NT2/D1 (cell line): Measurements from ENCODE around the gene MPV17L.
"Not testable (repeated sequence)": the region's sequence is repeated elsewhere in the genome, so short reads cannot be mapped to it uniquely, and the experiment has no call there.

Source experiments
- DNase-seq: peaks from one replicate; pipeline ENCODE4 v3.0.0-alpha.2; 2011; ENCODE audit warnings: low read depth, low spot score
- H3K27me3 ChIP-seq: 2 replicates; pipeline ENCODE4 v1.6.0; 2011; ENCODE audit warnings: mild to moderate bottlenecking; ENCODE audit not compliant: insufficient read length, insufficient read depth
- H3K36me3 ChIP-seq: 2 replicates; pipeline ENCODE4 v1.6.1; 2011; ENCODE audit warnings: mild to moderate bottlenecking, low read length, mixed read lengths; ENCODE audit not compliant: insufficient read depth, insufficient read length
- H3K4me1 ChIP-seq: 2 replicates; pipeline ENCODE4 v1.5.1; 2011; ENCODE audit not compliant: insufficient read depth, insufficient read length
- H3K4me3 ChIP-seq: 2 replicates; pipeline ENCODE4 v1.5.1; 2011; ENCODE audit warnings: low read depth; ENCODE audit not compliant: insufficient read length
- H3K9ac ChIP-seq: 2 replicates; pipeline ENCODE4 v1.6.0; 2011; ENCODE audit warnings: low read depth; ENCODE audit not compliant: insufficient read length
- H3K9me3 ChIP-seq: 2 replicates; pipeline ENCODE4 v1.5.1; 2011; ENCODE audit warnings: mild to moderate bottlenecking, low read length; ENCODE audit not compliant: insufficient read depth
- SUZ12 ChIP-seq: IDR thresholded peaks from 2 replicates; pipeline ENCODE4 v1.6.1; 2011; ENCODE audit not compliant: insufficient read length, insufficient read depth; ENCODE audit errors: extremely low read depth
- YY1 ChIP-seq: IDR thresholded peaks from 2 replicates; pipeline ENCODE4 v1.6.1; 2011; ENCODE audit not compliant: insufficient read length, insufficient read depth
- ZNF274 ChIP-seq: IDR thresholded peaks from 2 replicates; pipeline ENCODE4 v1.6.1; 2011; ENCODE audit warnings: mild to moderate bottlenecking, low read depth, low read length

MPV17L gene

GRCh38 chr16:15404792-15405191 is 9.2 kb downstream of the MPV17L start:
- Histone ChIP-seq H3K27me3 (no peaks in the 10 kb centered on the region), H3K9ac (no peak overlapping the region), H3K9me3 (no peaks in the 10 kb centered on the region), H3K4me1 (peaks cover 3% of the 10 kb centered on the region), H3K36me3 (no peaks in the 10 kb centered on the region), H3K4me3 (no peak overlapping the region)
- no peak for TF ChIP-seq ZNF274
- TF ChIP-seq YY1 = no peak
- TF ChIP-seq SUZ12 = no peak
- DNase-seq = no peak

GRCh38 chr16:15407756-15408155 is 12.2 kb downstream of the MPV17L start:
- not testable (repeated sequence) for H3K4me1 ChIP-seq, H3K36me3 ChIP-seq, H3K27me3 ChIP-seq, DNase-seq, H3K9ac ChIP-seq, H3K4me3 ChIP-seq, H3K9me3 ChIP-seq

- not testable (repeated sequence) for H3K36me3 ChIP-seq, H3K4me3 ChIP-seq, H3K4me1 ChIP-seq, H3K9ac ChIP-seq, H3K27me3 ChIP-seq, H3K9me3 ChIP-seq, DNase-seq
These were observed 13.9 kb downstream of the MPV17L start for GRCh38 chr16:15409476-15409875.

GRCh38 chr16:15415511-15415985 is 20.0 kb downstream of the MPV17L start:
- Histone ChIP-seq H3K4me1 (no peaks in the 10 kb centered on the region), H3K27me3 (no peaks in the 10 kb centered on the region), H3K36me3 (no peaks in the 10 kb centered on the region), H3K9me3 (no peaks in the 10 kb centered on the region), H3K9ac (no peak overlapping the region), H3K4me3 (no peak overlapping the region)
- no peak for DNase-seq
- TF ChIP-seq YY1 (no peak), ZNF274 (no peak), SUZ12 (no peak)

- H3K9me3 ChIP-seq = no peaks in the 10 kb centered on the region
- TF ChIP-seq SUZ12 (no peak), ZNF274 (no peak), YY1 (no peak)
These were observed 21.6 kb downstream of the MPV17L start for GRCh38 chr16:15417197-15417596.

GRCh38 chr16:15418206-15418605 is 22.7 kb downstream of the MPV17L start:
- Histone ChIP-seq H3K27me3 (no peaks in the 10 kb centered on the region), H3K9ac (no peak overlapping the region), H3K9me3 (no peaks in the 10 kb centered on the region), H3K36me3 (no peaks in the 10 kb centered on the region), H3K4me3 (no peak overlapping the region), H3K4me1 (no peaks in the 10 kb centered on the region)
- no peak for DNase-seq
- TF ChIP-seq SUZ12 = no peak
- TF ChIP-seq YY1 = no peak
- TF ChIP-seq ZNF274 = no peak

More at GRCh38 chr16:15417197-15417596, 21.6 kb downstream of the MPV17L start:
- H3K4me1 ChIP-seq = no peaks in the 10 kb centered on the region
- no peak overlapping the region for H3K4me3 ChIP-seq
- no peaks in the 10 kb centered on the region for H3K36me3 ChIP-seq
- H3K27me3 ChIP-seq = no peaks in the 10 kb centered on the region
- no peak overlapping the region for H3K9ac ChIP-seq
- no peak for DNase-seq

GRCh38 chr16:15421696-15422095 is 26.1 kb downstream of the MPV17L start:
- H3K36me3 ChIP-seq, DNase-seq, H3K4me3 ChIP-seq, H3K27me3 ChIP-seq, H3K4me1 ChIP-seq, H3K9me3 ChIP-seq, H3K9ac ChIP-seq: not testable (repeated sequence)

GRCh38 chr16:15422222-15422621 is 26.7 kb downstream of the MPV17L start:
- no peaks in the 10 kb centered on the region for H3K36me3 ChIP-seq
- H3K9me3 ChIP-seq = no peaks in the 10 kb centered on the region
- no peak overlapping the region for H3K9ac ChIP-seq
- TF ChIP-seq ZNF274 (no peak), YY1 (no peak), SUZ12 (no peak)
- H3K4me3 ChIP-seq = no peak overlapping the region
- H3K27me3 ChIP-seq = no peaks in the 10 kb centered on the region
- DNase-seq = no peak
- no peaks in the 10 kb centered on the region for H3K4me1 ChIP-seq
